Neuron (in vitro differentiated cells): ENCODE results near the gene SGPP2.

Source experiments
- H2AFZ ChIP-seq: one replicate; pipeline ENCODE4 v1.6.1; 2013; ENCODE audit warnings: low read depth, mild to moderate bottlenecking, inconsistent platforms, low read length, moderate library complexity
- H3K27me3 ChIP-seq: one replicate; pipeline ENCODE4 v1.6.1; 2013; ENCODE audit warnings: low read length; ENCODE audit not compliant: insufficient read depth
- H3K36me3 ChIP-seq: one replicate; pipeline ENCODE4 v1.6.1; 2013; ENCODE audit warnings: low read length; ENCODE audit not compliant: insufficient read depth
- H3K4me1 ChIP-seq: one replicate; pipeline ENCODE4 v1.6.1; 2013; ENCODE audit warnings: low read length; ENCODE audit not compliant: insufficient read depth
- H3K4me3 ChIP-seq: 2 replicates; pipeline ENCODE4 v1.5.1; 2013; ENCODE audit warnings: mild to moderate bottlenecking, low read length, moderate library complexity
- H3K9me3 ChIP-seq: one replicate; pipeline ENCODE4 v1.6.1; 2013; ENCODE audit warnings: low read length

SGPP2 gene

DNA sequence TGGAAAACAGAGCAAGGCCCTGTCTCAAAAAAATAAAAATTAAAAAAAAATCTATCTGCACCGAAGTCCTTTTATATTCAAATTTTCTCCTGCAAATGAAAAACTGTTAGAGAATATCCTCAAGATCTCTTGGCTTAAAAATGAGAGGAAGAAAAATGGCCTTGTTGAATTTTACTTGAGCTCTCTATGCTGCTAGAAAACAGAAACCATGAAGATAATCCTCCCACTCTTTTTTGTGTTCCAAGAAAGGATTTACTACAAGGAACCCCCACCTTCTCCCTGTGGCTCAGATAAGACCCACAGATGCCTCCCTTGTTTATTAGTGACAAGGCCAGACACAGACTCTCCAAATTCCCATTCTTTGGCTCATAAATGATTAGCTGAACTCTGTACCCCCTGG lies 71.0 kb downstream of the SGPP2 start:
- H3K9me3 ChIP-seq, result peaks cover 13% of the 10 kb centered on the region
- no peak overlapping the region for H2AFZ ChIP-seq
- no peaks in the 10 kb centered on the region for H3K36me3 ChIP-seq
- peaks cover 5% of the 10 kb centered on the region for H3K4me1 ChIP-seq
- H3K4me3 ChIP-seq, result no peak overlapping the region
- no peaks in the 10 kb centered on the region for H3K27me3 ChIP-seq

DNA sequence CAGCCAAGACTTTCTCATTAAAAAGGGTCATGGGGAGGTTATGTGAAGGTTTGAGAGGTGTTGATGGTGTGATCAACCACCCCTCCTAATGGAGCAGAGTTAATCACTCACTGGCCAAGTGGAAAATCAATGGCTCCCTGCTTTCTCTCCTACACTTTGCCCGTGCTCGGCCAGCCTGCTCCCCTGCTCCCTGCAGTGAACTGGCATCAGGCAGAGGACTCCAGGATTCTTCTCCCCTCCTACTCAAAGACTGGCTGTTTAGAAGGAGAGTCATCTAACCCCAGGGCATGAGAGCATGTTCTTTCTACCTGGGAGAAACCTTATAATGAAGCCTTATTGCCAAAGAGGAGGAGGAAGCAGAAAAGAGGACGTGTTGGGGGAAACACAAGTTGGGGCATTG lies 74.9 kb downstream of the SGPP2 start:
- Histone ChIP-seq H3K36me3 (no peaks in the 10 kb centered on the region), H3K9me3 (peaks cover 2% of the 10 kb centered on the region), H2AFZ (no peak overlapping the region), H3K4me3 (no peak overlapping the region), H3K4me1 (peaks cover 2% of the 10 kb centered on the region), H3K27me3 (no peaks in the 10 kb centered on the region)

DNA sequence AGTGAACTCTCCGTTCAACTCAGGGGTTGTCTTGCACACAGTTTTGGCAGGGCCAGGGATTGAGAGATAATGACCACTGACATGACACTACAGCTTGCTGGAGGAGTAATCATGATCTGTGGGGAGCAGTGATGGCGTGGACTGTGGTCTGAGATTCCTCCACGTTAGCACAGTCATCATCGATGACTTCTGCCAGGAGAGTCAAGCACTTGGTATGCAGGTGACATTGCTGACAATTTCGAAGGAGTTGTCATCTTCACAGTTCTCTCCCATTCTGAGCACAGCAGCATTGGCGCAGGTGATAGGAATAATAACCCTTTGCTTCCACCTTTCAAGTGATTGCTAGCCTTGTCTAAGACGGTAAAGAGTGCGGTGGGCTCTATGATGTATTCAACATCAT lies 79.8 kb downstream of the SGPP2 start:
- H3K4me3 ChIP-seq, result no peak overlapping the region
- no peaks in the 10 kb centered on the region for H3K36me3 ChIP-seq
- no peaks in the 10 kb centered on the region for H3K27me3 ChIP-seq
- H3K9me3 ChIP-seq, result peaks cover 2% of the 10 kb centered on the region
- peaks cover 1% of the 10 kb centered on the region for H3K4me1 ChIP-seq
- H2AFZ ChIP-seq, result no peak overlapping the region

DNA sequence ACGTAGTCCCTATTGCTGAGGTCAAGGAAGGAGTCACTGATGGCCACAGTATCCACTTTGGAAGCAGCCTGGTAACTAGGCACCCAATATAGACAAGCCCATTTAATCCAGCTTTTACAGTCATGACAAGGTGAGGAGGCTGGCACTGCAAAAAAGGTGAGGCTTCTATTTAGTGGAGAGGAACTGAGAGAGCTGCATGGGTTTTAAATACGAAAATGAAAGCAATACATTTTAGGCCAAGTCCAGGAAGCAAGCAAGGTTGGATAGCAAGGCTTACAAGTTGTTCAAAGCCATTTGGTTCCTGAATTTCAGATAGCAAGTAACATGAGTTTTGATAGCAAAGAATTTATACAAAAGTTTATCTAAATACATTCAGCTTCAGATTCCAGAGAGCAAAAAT lies 80.4 kb downstream of the SGPP2 start:
- Histone ChIP-seq H3K4me1 (peaks cover 1% of the 10 kb centered on the region), H3K4me3 (no peak overlapping the region), H2AFZ (no peak overlapping the region), H3K9me3 (peaks cover under 1% of the 10 kb centered on the region), H3K27me3 (no peaks in the 10 kb centered on the region), H3K36me3 (no peaks in the 10 kb centered on the region)

DNA sequence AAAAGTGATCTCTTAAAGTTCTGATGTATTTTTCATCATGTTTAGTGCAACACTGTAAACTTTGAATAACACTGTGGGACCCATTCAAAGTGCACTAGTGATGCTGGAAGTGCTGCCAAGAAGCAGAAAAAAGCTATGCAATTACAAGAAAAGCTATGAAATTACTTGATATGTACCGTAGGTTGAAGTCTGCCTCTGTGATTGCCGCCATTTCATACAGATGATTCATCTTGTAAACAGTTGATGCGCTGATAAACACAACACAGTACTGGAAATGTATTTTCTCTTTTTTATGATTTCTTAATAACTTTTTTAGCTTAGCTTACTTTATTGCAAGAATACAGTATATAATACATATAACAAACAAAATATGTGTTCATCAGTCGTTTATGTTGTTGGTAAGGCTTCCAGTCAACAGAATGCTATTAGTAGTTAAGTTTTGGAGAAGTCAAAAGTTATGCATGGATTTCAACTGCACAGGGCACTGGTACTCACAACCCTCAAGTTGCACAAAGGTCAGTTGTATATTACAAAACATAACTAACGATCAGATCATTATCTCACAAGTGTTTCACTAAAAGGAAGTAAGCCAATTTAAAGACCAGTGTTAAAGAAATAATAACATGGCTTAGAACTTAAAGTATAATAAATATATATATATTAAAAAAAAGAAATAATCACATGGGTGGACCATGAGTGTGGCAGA lies 82.0 kb downstream of the SGPP2 start:
- no peaks in the 10 kb centered on the region for H3K36me3 ChIP-seq
- no peaks in the 10 kb centered on the region for H3K27me3 ChIP-seq
- no peak overlapping the region for H2AFZ ChIP-seq
- H3K4me3 ChIP-seq, result no peak overlapping the region
- peaks cover 1% of the 10 kb centered on the region for H3K4me1 ChIP-seq
- no peaks in the 10 kb centered on the region for H3K9me3 ChIP-seq

DNA sequence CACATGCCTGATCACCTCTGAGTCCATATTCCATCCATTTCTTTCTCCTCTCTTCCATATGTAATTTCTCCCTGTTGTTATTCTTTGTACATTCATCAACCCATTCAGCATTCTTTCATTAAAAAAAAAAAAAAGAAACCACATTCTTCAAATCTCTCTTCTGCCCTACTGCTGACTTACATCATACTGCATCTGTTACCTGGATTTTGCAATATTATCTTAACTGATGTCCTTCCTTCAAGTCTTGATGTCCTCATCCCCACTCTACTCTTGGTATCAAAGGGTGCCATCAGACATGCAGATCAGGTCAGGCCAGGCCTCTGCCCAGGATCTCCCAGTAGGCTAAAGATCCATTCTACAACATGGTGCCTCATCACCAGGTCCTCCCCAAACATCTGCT lies 90.6 kb downstream of the SGPP2 start:
- H3K4me3 ChIP-seq, result no peak overlapping the region
- H3K4me1 ChIP-seq, result peaks cover 6% of the 10 kb centered on the region

DNA sequence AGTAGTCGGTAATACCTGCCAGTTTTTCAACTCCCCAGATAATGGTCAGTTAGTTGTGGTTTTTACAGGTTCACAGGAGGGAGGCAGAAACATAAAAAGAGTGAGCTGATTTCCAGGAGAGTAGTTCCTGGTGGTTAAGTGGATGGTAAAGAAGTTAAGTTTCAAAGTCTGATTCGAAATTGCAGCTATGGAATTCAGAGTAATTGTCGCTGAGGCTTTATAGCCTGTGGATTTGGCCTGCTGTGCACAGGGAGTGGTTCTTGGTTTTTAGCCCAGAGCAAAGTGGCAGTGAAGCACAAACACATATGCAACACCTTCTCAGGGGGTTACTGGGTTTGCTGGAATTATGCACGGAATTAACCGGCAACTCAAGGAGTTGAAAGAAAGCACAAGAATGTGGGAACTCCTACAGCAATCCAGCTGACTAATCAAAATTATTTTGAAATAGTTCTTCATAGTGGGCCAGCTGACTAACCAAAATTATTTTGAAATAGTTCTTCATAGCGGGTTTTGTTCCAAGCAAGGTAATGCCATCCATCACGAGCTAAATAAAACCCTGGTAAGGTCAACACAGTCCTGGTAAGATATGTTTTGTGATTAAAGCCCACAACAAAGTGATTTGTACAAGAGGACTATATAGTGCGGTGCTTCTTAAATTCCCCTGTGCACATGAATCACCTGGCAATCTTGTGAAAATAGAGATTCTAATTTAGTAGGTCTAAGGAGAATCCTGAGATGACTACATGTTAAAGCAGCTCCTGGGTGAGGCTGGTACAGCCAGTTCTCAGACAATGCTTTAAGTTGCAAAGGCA lies 94.4 kb downstream of the SGPP2 start:
- H3K9me3 ChIP-seq, result peaks cover 4% of the 10 kb centered on the region
- H2AFZ ChIP-seq, result no peak overlapping the region
- no peaks in the 10 kb centered on the region for H3K36me3 ChIP-seq
- H3K27me3 ChIP-seq, result peaks cover 5% of the 10 kb centered on the region
- H3K4me3 ChIP-seq, result no peak overlapping the region
- H3K4me1 ChIP-seq, result peaks cover 6% of the 10 kb centered on the region

More for the DNA sequence above, 90.6 kb downstream of the SGPP2 start:
- Histone ChIP-seq H3K9me3 (peaks cover 4% of the 10 kb centered on the region), H3K36me3 (no peaks in the 10 kb centered on the region), H2AFZ (no peak overlapping the region), H3K27me3 (peaks cover 5% of the 10 kb centered on the region)

DNA sequence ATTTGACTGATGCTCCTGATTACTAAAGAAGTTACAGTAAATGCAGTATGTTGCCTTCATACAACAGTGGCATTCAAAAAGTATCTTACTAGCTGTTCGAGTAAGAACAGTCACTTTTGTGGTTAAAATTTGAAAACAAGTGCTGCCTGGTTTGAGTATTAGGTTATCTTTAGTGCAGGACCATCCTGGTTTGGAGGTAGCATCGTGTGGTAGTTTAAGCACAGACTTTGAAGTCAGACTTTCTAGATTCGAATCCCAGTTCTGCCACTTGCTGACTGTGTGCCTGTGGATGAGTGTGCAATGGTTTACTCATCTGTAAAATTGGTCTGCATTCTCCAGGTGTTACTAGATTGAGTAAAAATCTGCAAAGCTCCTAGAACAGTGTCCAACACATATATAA lies 96.8 kb downstream of the SGPP2 start:
- H2AFZ ChIP-seq, result no peak overlapping the region
- H3K4me1 ChIP-seq, result peaks cover 6% of the 10 kb centered on the region
- peaks cover 4% of the 10 kb centered on the region for H3K9me3 ChIP-seq
- H3K27me3 ChIP-seq, result no peaks in the 10 kb centered on the region
- no peak overlapping the region for H3K4me3 ChIP-seq
- H3K36me3 ChIP-seq, result no peaks in the 10 kb centered on the region

DNA sequence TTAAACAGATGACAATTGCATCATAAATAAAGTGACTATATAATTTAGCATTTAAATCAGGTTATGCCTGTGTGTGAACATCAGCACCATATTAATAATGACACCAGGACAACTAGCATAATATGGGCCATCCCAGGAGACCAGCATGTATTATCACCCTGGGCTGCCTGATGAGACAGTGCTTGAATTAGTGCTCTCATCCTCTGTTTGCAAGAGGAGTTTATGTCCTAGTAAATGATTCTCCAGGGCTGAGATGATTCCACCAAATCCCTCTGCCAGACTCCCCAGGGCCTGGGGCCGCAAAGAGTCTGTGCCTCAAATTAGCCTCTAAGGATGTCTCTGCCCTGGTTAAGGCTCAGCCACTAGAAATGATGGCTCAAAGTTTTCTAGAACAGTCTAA lies 97.7 kb downstream of the SGPP2 start:
- Histone ChIP-seq H3K36me3 (no peaks in the 10 kb centered on the region), H2AFZ (no peak overlapping the region), H3K27me3 (no peaks in the 10 kb centered on the region), H3K4me1 (peaks cover 6% of the 10 kb centered on the region), H3K9me3 (peaks cover 4% of the 10 kb centered on the region), H3K4me3 (no peak overlapping the region)

DNA sequence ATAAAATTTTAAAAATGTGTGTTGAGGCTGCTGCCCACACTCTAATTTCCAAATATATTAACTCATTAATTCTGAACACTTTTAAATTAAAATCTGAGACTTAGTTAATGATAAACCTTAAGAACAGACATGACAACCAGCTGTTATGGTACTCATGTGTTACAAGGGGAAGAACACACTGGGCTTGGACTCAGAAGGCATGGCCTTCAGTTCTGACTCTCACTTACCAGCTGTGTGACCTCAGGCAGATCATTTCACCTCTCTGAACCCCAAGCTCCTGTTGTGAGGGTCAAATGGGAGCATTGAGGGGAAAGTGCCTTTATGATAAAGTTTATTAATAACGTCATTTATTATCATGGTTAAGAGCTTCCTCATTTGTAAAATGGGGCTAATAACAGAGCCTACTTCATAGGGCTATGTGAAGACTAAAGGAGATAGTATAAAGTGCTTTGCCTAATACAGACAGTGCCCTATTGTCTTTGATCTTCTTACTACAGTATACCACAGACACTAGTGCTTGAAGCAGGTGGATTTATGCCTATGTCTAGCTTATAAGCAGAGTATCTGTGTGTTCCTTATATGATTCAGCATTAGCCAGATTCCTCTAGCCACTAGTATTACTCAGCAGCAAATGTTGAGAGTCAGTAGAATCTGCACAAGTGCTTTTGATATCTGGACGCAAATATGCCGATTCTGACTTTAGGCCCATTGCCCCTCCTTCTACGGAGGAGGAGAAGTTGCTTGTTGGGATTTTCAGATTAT lies 99.6 kb downstream of the SGPP2 start:
- H3K27me3 ChIP-seq, result no peaks in the 10 kb centered on the region
- no peaks in the 10 kb centered on the region for H3K9me3 ChIP-seq
- H3K36me3 ChIP-seq, result no peaks in the 10 kb centered on the region
- no peak overlapping the region for H2AFZ ChIP-seq
- H3K4me3 ChIP-seq, result no peak overlapping the region
- H3K4me1 ChIP-seq, result peaks cover 5% of the 10 kb centered on the region

DNA sequence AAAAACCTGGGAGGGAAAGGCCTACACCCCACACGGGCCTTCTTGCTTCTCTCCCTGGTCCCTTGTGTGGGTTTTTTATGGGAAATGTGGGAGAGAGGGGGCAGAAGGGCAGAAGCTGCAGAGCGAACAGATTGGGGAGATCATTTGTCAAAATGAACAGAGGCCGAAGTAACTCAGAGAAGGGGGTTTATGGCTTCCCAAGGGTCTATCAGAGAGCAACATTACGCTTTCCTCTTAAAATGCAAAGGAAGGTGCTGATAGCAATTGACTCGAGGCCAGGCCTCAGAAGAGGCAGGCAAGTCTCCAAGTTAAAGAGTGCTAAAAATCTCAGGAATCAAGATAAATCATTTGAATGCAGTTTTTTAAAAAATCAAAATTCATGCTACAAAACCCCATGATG lies 101.5 kb downstream of the SGPP2 start:
- no peaks in the 10 kb centered on the region for H3K36me3 ChIP-seq
- peaks cover 5% of the 10 kb centered on the region for H3K4me1 ChIP-seq
- H3K27me3 ChIP-seq, result no peaks in the 10 kb centered on the region
- no peaks in the 10 kb centered on the region for H3K9me3 ChIP-seq
- H3K4me3 ChIP-seq, result no peak overlapping the region
- no peak overlapping the region for H2AFZ ChIP-seq

DNA sequence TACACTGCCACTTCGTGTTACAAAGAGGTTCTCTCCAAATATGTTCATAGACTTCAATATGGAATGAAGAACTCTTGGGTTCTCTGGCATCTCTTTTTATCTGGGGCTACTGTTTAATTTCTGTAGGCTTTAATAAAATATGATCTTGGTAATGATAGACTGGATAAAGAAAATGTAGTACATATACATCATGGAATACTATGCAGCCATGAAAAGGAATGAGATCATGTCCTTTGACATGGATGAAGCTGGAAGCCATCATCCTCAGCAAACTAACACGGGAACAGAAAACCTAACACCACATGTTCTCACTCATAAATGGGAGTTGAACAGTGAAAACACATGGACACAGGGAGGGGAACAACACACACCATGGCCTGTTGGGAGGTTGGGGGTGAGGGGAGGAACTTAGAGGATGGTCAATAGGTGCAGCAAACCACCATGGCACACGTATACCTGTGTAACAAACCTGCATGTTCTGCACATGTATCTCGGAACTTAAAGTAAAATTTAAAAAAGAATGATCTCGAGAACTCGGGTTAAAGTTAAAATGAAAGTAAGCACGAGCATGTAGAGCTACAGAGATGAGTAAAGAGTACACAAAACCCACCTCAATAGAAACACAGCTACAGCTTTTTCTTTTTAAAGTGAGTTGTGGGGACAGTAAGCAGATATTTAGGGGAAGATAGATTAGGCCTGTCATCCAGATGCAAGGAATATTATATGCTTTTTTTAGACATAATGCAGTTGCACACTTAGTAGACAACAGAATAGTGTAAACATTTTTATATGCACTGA lies 102.3 kb downstream of the SGPP2 start:
- no peak overlapping the region for H3K4me3 ChIP-seq
- H3K36me3 ChIP-seq, result no peaks in the 10 kb centered on the region
- H3K9me3 ChIP-seq, result no peaks in the 10 kb centered on the region
- H2AFZ ChIP-seq, result no peak overlapping the region
- H3K4me1 ChIP-seq, result peaks cover 5% of the 10 kb centered on the region
- H3K27me3 ChIP-seq, result no peaks in the 10 kb centered on the region
